Measurements from ENCODE around the gene ABI1. TPM values are rescaled to one million over a fixed set of nuclear protein-coding genes. Genes with fewer than 3 reads are reported as not detected.

The ABI1 gene
- total RNA-seq, 1 experiment from 2014 or later = 36.9 TPM

- no peak overlapping the region for H3K56ac ChIP-seq (ENCODE audit: insufficient read length, low read depth, low read length)
- no peak overlapping the region for H3K9ac ChIP-seq (ENCODE audit: extremely low read depth, insufficient read length, low read length)
- no peak overlapping the region for H2BK120ac ChIP-seq (ENCODE audit: low read depth, low read length, poor library complexity, severe bottlenecking)
- no peak overlapping the region for H3K27ac ChIP-seq (ENCODE audit: insufficient read length, low read depth, low read length)
- H3K27ac Mint-ChIP-seq = peak overlapping the region in 1 of 3 experiments; percentile 73; a peak in 2 of 7 replicates
- H2BK20ac ChIP-seq (ENCODE audit: low read depth, low read length, poor library complexity, severe bottlenecking) = no peak overlapping the region
- no peaks in the 10 kb centered on the region for H3K9me3 Mint-ChIP-seq
- peaks cover 21 to 80% (median 45%) of the 10 kb centered on the region in 3 experiments; a peak in 6 of 7 replicates for H3K36me3 Mint-ChIP-seq (ENCODE audit: insufficient read depth in 1 of 3, low read depth in 3 of 3)
- no peak overlapping the region for H3K23ac ChIP-seq (ENCODE audit: insufficient read length, low read depth, low read length)
- no peak overlapping the region for H4K5ac ChIP-seq (ENCODE audit: insufficient read length, low read depth, low read length)
- no peak overlapping the region for H2AFZ ChIP-seq (ENCODE audit: low read length)
- DNase-seq = no peak
- no peaks in the 10 kb centered on the region for H3K27me3 ChIP-seq (ENCODE audit: insufficient read depth, low read length)
- H3K18ac ChIP-seq (ENCODE audit: insufficient read length, low read depth, low read length) = no peak overlapping the region
- H3K4me3 Mint-ChIP-seq = no peak overlapping the region
- H4K91ac ChIP-seq (ENCODE audit: insufficient read length, low read depth, low read length) = no peak overlapping the region
- no peak overlapping the region for H2BK5ac ChIP-seq (ENCODE audit: insufficient read length, low read length)
- H3K4ac ChIP-seq (ENCODE audit: low read depth, low read length) = no peak overlapping the region
- H3K23me2 ChIP-seq (ENCODE audit: insufficient read length, low read depth, low read length, poor library complexity, severe bottlenecking) = no peaks in the 10 kb centered on the region
- H2BK12ac ChIP-seq (ENCODE audit: insufficient read length, low read depth, low read length) = no peak overlapping the region
- no peak overlapping the region for H3T11ph ChIP-seq (ENCODE audit: low read length)
- no peak overlapping the region for H2BK15ac ChIP-seq (ENCODE audit: low read depth, low read length)
- no CpG with 5 or more reads among the region's 4 CpGs for WGBS (ENCODE audit: extremely low coverage, insufficient read length, low lambda C conversion rate)
- no peak overlapping the region for H2AK5ac ChIP-seq (ENCODE audit: insufficient read length, low read length)
- no peaks in the 10 kb centered on the region for H3K79me1 ChIP-seq (ENCODE audit: insufficient read depth, low read depth, low read length, poor library complexity, severe bottlenecking)
- no peak overlapping the region for H4K8ac ChIP-seq (replicated peaks; ENCODE audit: insufficient read length, low read depth, low read length)
- H3K4me1 ChIP-seq (ENCODE audit: insufficient read depth, low read length) = no peaks in the 10 kb centered on the region
- H4K20me1 ChIP-seq (ENCODE audit: control insufficient read depth, insufficient read depth, insufficient read length) = no peaks in the 10 kb centered on the region
- no peaks in the 10 kb centered on the region for H3K27me3 Mint-ChIP-seq (ENCODE audit: low read depth)
- peaks cover 16 to 20% of the 10 kb centered on the region in 2 experiments for H3K4me1 Mint-ChIP-seq
- no peaks in the 10 kb centered on the region for H3K79me2 ChIP-seq (ENCODE audit: insufficient read depth, low read length)
- H3K9me3 ChIP-seq (ENCODE audit: control insufficient read depth, low read depth, low read length) = no peaks in the 10 kb centered on the region
- no peak overlapping the region for H3K14ac ChIP-seq (ENCODE audit: insufficient read depth, low read length)
- no peak for TF ChIP-seq CTCF (conservative IDR thresholded peaks at IDR 0.05)
- no peak overlapping the region for H3K4me2 ChIP-seq (ENCODE audit: insufficient read depth, insufficient read length, low read length)
These were observed 125.3 kb downstream of the ABI1 start for GRCh38 chr10:26735435-26735834.

All from H9 (cell line).